WTC11 (cell line): ENCODE measurements around the gene AGAP1. TPM values are rescaled to one million over a fixed set of nuclear protein-coding genes. Genes with fewer than 3 reads are reported as not detected.

Source experiments
- ATAC-seq: fragments of 200-7000 bp; cut with Tn5 transposase; 2 replicates; pipeline ENCODE4 v1.10.0; 2021; ENCODE audit warnings: mild to moderate bottlenecking, moderate library complexity
- CTCF ChIA-PET: fragments of 300-600 bp; sonication (Branson Sonifier 250); formaldehyde crosslinking; loops from one replicate; lab custom pipeline; 2021; ENCODE audit warnings: antibody characterized with exemption; lab: Charles Lee
- POLR2A ChIA-PET: fragments of 350-600 bp; sonication (Branson Sonifier 250); formaldehyde crosslinking; loops from one replicate; lab custom pipeline; 2021; ENCODE audit warnings: antibody characterized with exemption; lab: Charles Lee
- DNase-seq: peaks from one replicate; pipeline ENCODE4 v3.0.0; 2021; ENCODE audit warnings: low spot score
- H3K27ac Mint-ChIP-seq: 2 replicates; pipeline ENCODE4 v1.8.0; 2021; ENCODE audit warnings: mixed read lengths
- H3K27me3 Mint-ChIP-seq: 2 replicates; pipeline ENCODE4 v1.8.0; 2021; ENCODE audit warnings: low read depth, mild to moderate bottlenecking, moderate library complexity, mixed read lengths
- H3K36me3 Mint-ChIP-seq: 2 replicates; pipeline ENCODE4 v1.8.0; 2021; ENCODE audit warnings: mixed read lengths
- H3K4me1 Mint-ChIP-seq: 2 replicates; pipeline ENCODE4 v1.8.0; 2022; ENCODE audit warnings: mixed read lengths
- H3K4me3 Mint-ChIP-seq: 2 replicates; pipeline ENCODE4 v1.8.0; 2021; ENCODE audit warnings: mild to moderate bottlenecking, moderate library complexity, mixed read lengths
- H3K9me3 Mint-ChIP-seq: 2 replicates; pipeline ENCODE4 v1.8.0; 2021; ENCODE audit warnings: mixed read lengths
- CREM ChIP-seq: sonication (generic); formaldehyde crosslinking; IDR thresholded peaks from 2 replicates; pipeline ENCODE4 v1.8.1; 2022; ENCODE audit warnings: mild to moderate bottlenecking, missing genetic modification reagents, moderate library complexity
- CTCF ChIP-seq: fragments of 200-600 bp; IDR thresholded peaks from 2 replicates; pipeline ENCODE4 v1.8.0; 2022; ENCODE audit warnings: antibody characterized with exemption
- EMX1 ChIP-seq: fragments of 250-450 bp; sonication (Bioruptor Pico); IDR thresholded peaks from 2 replicates; pipeline ENCODE4 v1.8.0; 2021; ENCODE audit warnings: mild to moderate bottlenecking
- ESRRA ChIP-seq: sonication (generic); formaldehyde crosslinking; IDR thresholded peaks from 2 replicates; pipeline ENCODE4 v1.8.1; 2022; ENCODE audit warnings: mild to moderate bottlenecking, missing genetic modification reagents, borderline replicate concordance
- FOXK1 ChIP-seq: sonication (generic); formaldehyde crosslinking; IDR thresholded peaks from 2 replicates; pipeline ENCODE4 v1.8.0; 2022; ENCODE audit warnings: mild to moderate bottlenecking, moderate library complexity, missing genetic modification reagents
- FOXP4 ChIP-seq: sonication (generic); formaldehyde crosslinking; IDR thresholded peaks from 2 replicates; pipeline ENCODE4 v1.8.0; 2022; ENCODE audit warnings: mild to moderate bottlenecking, missing genetic modification reagents
- GABPB1 ChIP-seq: sonication (generic); formaldehyde crosslinking; IDR thresholded peaks from 2 replicates; pipeline ENCODE4 v1.8.1; 2023; ENCODE audit warnings: mild to moderate bottlenecking, missing genetic modification reagents
- GRHL2 ChIP-seq: fragments of 250-450 bp; sonication (Bioruptor Pico); IDR thresholded peaks from 2 replicates; pipeline ENCODE4 v1.8.0; 2022; ENCODE audit warnings: mild to moderate bottlenecking, moderate library complexity; ENCODE audit not compliant: insufficient replicate concordance, severe bottlenecking
- HMGA2 ChIP-seq: fragments of 250-450 bp; sonication (Bioruptor Pico); IDR thresholded peaks from 2 replicates; pipeline ENCODE4 v1.4.0; 2021; ENCODE audit warnings: mild to moderate bottlenecking, moderate library complexity
- IRF2 ChIP-seq: sonication (generic); formaldehyde crosslinking; IDR thresholded peaks from 2 replicates; pipeline ENCODE4 v1.8.0; 2022; ENCODE audit warnings: low read depth, missing genetic modification reagents, borderline replicate concordance
- MYBL2 ChIP-seq: sonication (generic); formaldehyde crosslinking; IDR thresholded peaks from 2 replicates; pipeline ENCODE4 v1.8.1; 2023; ENCODE audit warnings: mild to moderate bottlenecking, moderate library complexity, missing genetic modification reagents
- NFATC4 ChIP-seq: fragments of 250-450 bp; sonication (Bioruptor Pico); IDR thresholded peaks from 2 replicates; pipeline ENCODE4 v1.9.0; 2021; ENCODE audit warnings: mild to moderate bottlenecking
- NFYB ChIP-seq: sonication (generic); formaldehyde crosslinking; conservative IDR thresholded peaks from 2 replicates; pipeline ENCODE4 v1.8.0; 2022; ENCODE audit warnings: low read depth, missing genetic modification reagents
- NR1H2 ChIP-seq: sonication (generic); formaldehyde crosslinking; IDR thresholded peaks from 2 replicates; pipeline ENCODE4 v1.9.0; 2021; ENCODE audit warnings: mild to moderate bottlenecking, moderate library complexity, missing genetic modification reagents
- NR2C2 ChIP-seq: sonication (generic); formaldehyde crosslinking; IDR thresholded peaks from 2 replicates; pipeline ENCODE4 v1.8.0; 2022; ENCODE audit warnings: mild to moderate bottlenecking, missing genetic modification reagents
- NR3C1 ChIP-seq: sonication (generic); formaldehyde crosslinking; conservative IDR thresholded peaks from 2 replicates; pipeline ENCODE4 v1.8.1; 2023; ENCODE audit warnings: low read depth, mild to moderate bottlenecking, missing genetic modification reagents
- OVOL2 ChIP-seq: fragments of 250-450 bp; sonication (Bioruptor Pico); IDR thresholded peaks from 2 replicates; pipeline ENCODE4 v1.9.0; 2021; ENCODE audit warnings: mild to moderate bottlenecking, borderline replicate concordance
- SMAD3 ChIP-seq: sonication (generic); formaldehyde crosslinking; IDR thresholded peaks from 2 replicates; pipeline ENCODE4 v1.8.0; 2022; ENCODE audit warnings: missing genetic modification reagents, mild to moderate bottlenecking, borderline replicate concordance
- TCF7 ChIP-seq: sonication (generic); formaldehyde crosslinking; IDR thresholded peaks from 2 replicates; pipeline ENCODE4 v1.8.0; 2022; ENCODE audit warnings: mild to moderate bottlenecking, low read depth, missing genetic modification reagents, moderate library complexity
- ZBTB21 ChIP-seq: sonication (generic); formaldehyde crosslinking; IDR thresholded peaks from 2 replicates; pipeline ENCODE4 v1.8.1; 2023; ENCODE audit warnings: mild to moderate bottlenecking, missing genetic modification reagents, borderline replicate concordance
- ZMAT4 ChIP-seq: fragments of 250-450 bp; sonication (Bioruptor Pico); IDR thresholded peaks from 2 replicates; pipeline ENCODE4 v1.9.0; 2021; ENCODE audit warnings: mild to moderate bottlenecking
- ZNF219 ChIP-seq: sonication (generic); formaldehyde crosslinking; IDR thresholded peaks from 2 replicates; pipeline ENCODE4 v1.8.0; 2023; ENCODE audit warnings: missing genetic modification reagents, mild to moderate bottlenecking, borderline replicate concordance
- ZNF263 ChIP-seq: sonication (generic); formaldehyde crosslinking; IDR thresholded peaks from 2 replicates; pipeline ENCODE4 v1.8.1; 2022; ENCODE audit warnings: low read depth, mild to moderate bottlenecking, moderate library complexity, missing genetic modification reagents
- ZNF396 ChIP-seq: fragments of 250-450 bp; sonication (Bioruptor Pico); IDR thresholded peaks from 2 replicates; pipeline ENCODE4 v1.8.0; 2021; ENCODE audit warnings: mild to moderate bottlenecking, moderate library complexity, borderline replicate concordance
- total RNA-seq: library from RNA; stranded (reverse); gene quantifications from 3 replicates; pipeline ENCODE4 v1.2.3, GENCODE V29; 2021
- TF ChIP-seq, protein P1 (sequence below): sonication (generic); formaldehyde crosslinking; IDR thresholded peaks from 2 replicates; pipeline ENCODE4 v1.8.0; 2023; ENCODE audit warnings: missing genetic modification reagents
- TF ChIP-seq, protein P2 (sequence below): sonication (generic); formaldehyde crosslinking; conservative IDR thresholded peaks from 2 replicates; pipeline ENCODE4 v1.8.1; 2022; ENCODE audit warnings: mild to moderate bottlenecking, missing genetic modification reagents
- TF ChIP-seq, protein P3 (sequence below): sonication (generic); formaldehyde crosslinking; IDR thresholded peaks from 2 replicates; pipeline ENCODE4 v1.8.0; 2022; ENCODE audit warnings: mild to moderate bottlenecking, missing genetic modification reagents
- TF ChIP-seq, protein P4 (sequence below): sonication (generic); formaldehyde crosslinking; IDR thresholded peaks from 2 replicates; pipeline ENCODE4 v1.8.1; 2023; ENCODE audit warnings: mild to moderate bottlenecking, missing genetic modification reagents

Gene AGAP1
- total RNA-seq, 1 experiment from 2014 or later = 49.3 TPM

DNA sequence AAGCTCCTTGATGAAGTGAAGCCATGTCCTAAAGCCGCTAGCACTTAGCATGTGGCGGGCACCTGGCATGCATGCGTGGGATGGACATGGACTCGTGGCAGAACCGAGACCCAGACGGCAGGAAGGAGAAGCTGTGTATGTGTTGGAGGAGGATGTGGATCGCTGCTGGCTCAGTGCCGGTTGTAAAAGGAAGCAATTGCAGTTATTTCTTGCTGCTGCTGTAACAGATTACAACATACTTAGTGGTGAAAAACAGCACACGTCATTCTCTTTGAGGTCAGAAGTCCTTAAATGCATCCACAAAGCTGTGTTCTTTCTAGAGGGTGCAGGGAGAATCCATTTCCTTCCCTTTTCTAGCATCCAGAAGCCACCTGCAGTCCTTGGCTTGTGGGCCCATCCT lies 74.6 kb downstream of the AGAP1 start:
- POLR2A ChIA-PET = no interaction called here
- no peak overlapping the region for H3K27ac Mint-ChIP-seq
- TF ChIP-seq ZMAT4 (CRISPR knock-in tag) = no peak
- no peak for TF ChIP-seq SMAD3 (CRISPR knock-in tag)
- TF ChIP-seq EMX1 (CRISPR knock-in tag) = no peak
- no peak for TF ChIP-seq NR2C2
- TF ChIP-seq, protein P1, sequence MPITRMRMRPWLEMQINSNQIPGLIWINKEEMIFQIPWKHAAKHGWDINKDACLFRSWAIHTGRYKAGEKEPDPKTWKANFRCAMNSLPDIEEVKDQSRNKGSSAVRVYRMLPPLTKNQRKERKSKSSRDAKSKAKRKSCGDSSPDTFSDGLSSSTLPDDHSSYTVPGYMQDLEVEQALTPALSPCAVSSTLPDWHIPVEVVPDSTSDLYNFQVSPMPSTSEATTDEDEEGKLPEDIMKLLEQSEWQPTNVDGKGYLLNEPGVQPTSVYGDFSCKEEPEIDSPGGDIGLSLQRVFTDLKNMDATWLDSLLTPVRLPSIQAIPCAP (CRISPR knock-in tag) = no peak
- TF ChIP-seq, protein P2, sequence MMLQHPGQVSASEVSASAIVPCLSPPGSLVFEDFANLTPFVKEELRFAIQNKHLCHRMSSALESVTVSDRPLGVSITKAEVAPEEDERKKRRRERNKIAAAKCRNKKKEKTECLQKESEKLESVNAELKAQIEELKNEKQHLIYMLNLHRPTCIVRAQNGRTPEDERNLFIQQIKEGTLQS (CRISPR knock-in tag) = no peak
- no peak for TF ChIP-seq NFYB (CRISPR knock-in tag)
- TF ChIP-seq ESRRA = no peak
- no peak for TF ChIP-seq OVOL2 (CRISPR knock-in tag)
- no peak for TF ChIP-seq TCF7 (CRISPR knock-in tag)
- no peak for TF ChIP-seq GABPB1 (CRISPR knock-in tag)
- no peak for TF ChIP-seq MYBL2 (CRISPR knock-in tag)
- TF ChIP-seq FOXK1 (CRISPR knock-in tag) = no peak
- TF ChIP-seq HMGA2 (CRISPR knock-in tag) = no peak
- no peak for TF ChIP-seq NR1H2 (CRISPR knock-in tag)
- TF ChIP-seq, all 79 proteins: peak for 0
- DNase-seq (no peak), ATAC-seq (no peak)
- H3K4me3 Mint-ChIP-seq = no peak overlapping the region
- H3K27me3 Mint-ChIP-seq = no peaks in the 10 kb centered on the region
- H3K4me1 Mint-ChIP-seq = peaks cover 37% of the 10 kb centered on the region
- CTCF ChIA-PET = no interaction called here
- peaks cover 9% of the 10 kb centered on the region for H3K9me3 Mint-ChIP-seq
- peaks cover 15% of the 10 kb centered on the region for H3K36me3 Mint-ChIP-seq

DNA sequence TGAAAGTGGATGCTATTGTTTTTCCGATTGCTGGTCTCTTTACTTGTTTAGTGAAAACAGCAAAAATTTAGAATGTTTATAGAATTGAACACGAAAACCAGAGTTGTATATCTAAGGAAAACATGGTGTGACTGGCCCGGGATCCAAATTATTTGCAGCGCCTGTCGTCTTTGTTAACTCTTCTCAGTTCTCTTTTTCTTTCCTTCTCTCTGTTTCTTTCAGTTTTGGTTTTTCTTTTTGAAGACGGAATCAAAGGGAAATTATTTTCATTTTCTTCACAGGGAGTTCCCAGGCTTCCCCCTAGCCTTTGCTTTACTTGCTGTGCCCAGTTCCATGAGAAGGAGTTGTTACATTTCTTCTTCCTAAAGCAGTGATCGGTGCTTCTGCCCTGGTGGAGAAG lies 76.0 kb downstream of the AGAP1 start:
- peaks cover 9% of the 10 kb centered on the region for H3K9me3 Mint-ChIP-seq
- H3K27ac Mint-ChIP-seq = peak overlapping the region; percentile 58
- peaks cover 47% of the 10 kb centered on the region for H3K4me1 Mint-ChIP-seq
- no peak for TF ChIP-seq NR2C2
- no peak for TF ChIP-seq NFYB (CRISPR knock-in tag)
- TF ChIP-seq ZNF219 (CRISPR knock-in tag) = no peak
- TF ChIP-seq NR3C1 (CRISPR knock-in tag) = no peak
- no peak for TF ChIP-seq GRHL2
- no peak for TF ChIP-seq IRF2
- no peak for TF ChIP-seq CREM (CRISPR knock-in tag)
- TF ChIP-seq NFATC4 = no peak
- TF ChIP-seq, protein P3, sequence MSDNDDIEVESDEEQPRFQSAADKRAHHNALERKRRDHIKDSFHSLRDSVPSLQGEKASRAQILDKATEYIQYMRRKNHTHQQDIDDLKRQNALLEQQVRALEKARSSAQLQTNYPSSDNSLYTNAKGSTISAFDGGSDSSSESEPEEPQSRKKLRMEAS = no peak
- TF ChIP-seq, protein P4, sequence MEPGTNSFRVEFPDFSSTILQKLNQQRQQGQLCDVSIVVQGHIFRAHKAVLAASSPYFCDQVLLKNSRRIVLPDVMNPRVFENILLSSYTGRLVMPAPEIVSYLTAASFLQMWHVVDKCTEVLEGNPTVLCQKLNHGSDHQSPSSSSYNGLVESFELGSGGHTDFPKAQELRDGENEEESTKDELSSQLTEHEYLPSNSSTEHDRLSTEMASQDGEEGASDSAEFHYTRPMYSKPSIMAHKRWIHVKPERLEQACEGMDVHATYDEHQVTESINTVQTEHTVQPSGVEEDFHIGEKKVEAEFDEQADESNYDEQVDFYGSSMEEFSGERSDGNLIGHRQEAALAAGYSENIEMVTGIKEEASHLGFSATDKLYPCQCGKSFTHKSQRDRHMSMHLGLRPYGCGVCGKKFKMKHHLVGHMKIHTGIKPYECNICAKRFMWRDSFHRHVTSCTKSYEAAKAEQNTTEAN (CRISPR knock-in tag) = no peak
- TF ChIP-seq ZNF263 (CRISPR knock-in tag) = no peak
- no peak for TF ChIP-seq ZNF396 (CRISPR knock-in tag)
- TF ChIP-seq ZBTB21 (CRISPR knock-in tag) = no peak
- no peak for TF ChIP-seq OVOL2 (CRISPR knock-in tag)
- TF ChIP-seq CTCF = no peak
- TF ChIP-seq FOXP4 = no peak
- peaks cover 15% of the 10 kb centered on the region for H3K36me3 Mint-ChIP-seq
- H3K27me3 Mint-ChIP-seq = no peaks in the 10 kb centered on the region
- ChIA-PET CTCF (no interaction called here), POLR2A (no interaction called here)
- ATAC-seq = no peak
- DNase-seq = no peak
- H3K4me3 Mint-ChIP-seq = no peak overlapping the region
